ENCODE measurements around the gene TAS2R5.
"Not testable (repeated sequence)": the region's sequence is repeated elsewhere in the genome, so short reads cannot be mapped to it uniquely, and the experiment has no call there.

Gene TAS2R5

GRCh38 chr7:141789917-141790316 lies at the start of gene TAS2R5:
TAS2R5 (plus strand) TSS chr7:141790217; CDS start chr7:141790362, 145 bp downstream.
- DNase-seq (ENCODE audit: low read depth): no peak

- DNase-seq (ENCODE audit: low read depth): no peak
Observed at GRCh38 chr7:141742229-141742628, 47.8 kb upstream of the TAS2R5 start.

GRCh38 chr7:141744131-141744530 lies 45.9 kb upstream of the TAS2R5 start:
- no peak for DNase-seq (ENCODE audit: low read depth)

GRCh38 chr7:141748396-141748795 lies 41.6 kb upstream of the TAS2R5 start:
- DNase-seq (ENCODE audit: low read depth): no peak

- DNase-seq (ENCODE audit: low read depth): not testable (repeated sequence)
Observed at GRCh38 chr7:141751904-141752303, 38.1 kb upstream of the TAS2R5 start.

GRCh38 chr7:141752634-141753033 lies 37.4 kb upstream of the TAS2R5 start:
- no peak for DNase-seq (ENCODE audit: low read depth)

- DNase-seq (ENCODE audit: low read depth): no peak
Observed at GRCh38 chr7:141754939-141755338, 35.1 kb upstream of the TAS2R5 start.

- no peak for DNase-seq (ENCODE audit: low read depth)
Observed at GRCh38 chr7:141763797-141764196, 26.2 kb upstream of the TAS2R5 start, which contains the start of gene TAS2R3. TAS2R3 (plus strand) TSS chr7:141764097; CDS start chr7:141764159, 62 bp downstream.

GRCh38 chr7:141770083-141770583 lies 19.9 kb upstream of the TAS2R5 start:
- DNase-seq (ENCODE audit: low read depth): not testable (repeated sequence)

- DNase-seq (ENCODE audit: low read depth): no peak
Observed at GRCh38 chr7:141776374-141776773, 13.6 kb upstream of the TAS2R5 start, which contains the start of gene TAS2R4. TAS2R4 (plus strand) TSS chr7:141776674; CDS start chr7:141778489, 1,815 bp downstream.

- peak; percentile 4 for DNase-seq (ENCODE audit: low read depth)
Observed at GRCh38 chr7:141785706-141786552, 4.1 kb upstream of the TAS2R5 start.

GRCh38 chr7:141788296-141788695 lies 1.7 kb upstream of the TAS2R5 start:
- DNase-seq (ENCODE audit: low read depth): no peak

GRCh38 chr7:141792526-141792925 lies 2.5 kb downstream of the TAS2R5 start:
- DNase-seq (ENCODE audit: low read depth): no peak

- no peak for DNase-seq (ENCODE audit: low read depth)
Observed at GRCh38 chr7:141820067-141820466, 30.1 kb downstream of the TAS2R5 start.

GRCh38 chr7:141822432-141822831 lies 32.4 kb downstream of the TAS2R5 start:
- DNase-seq (ENCODE audit: low read depth): not testable (repeated sequence)

GRCh38 chr7:141837683-141838082 lies 47.7 kb downstream of the TAS2R5 start:
- no peak for DNase-seq (ENCODE audit: low read depth)

GRCh38 chr7:141838581-141838980 lies 48.6 kb downstream of the TAS2R5 start:
- no peak for DNase-seq (ENCODE audit: low read depth)

- DNase-seq (ENCODE audit: low read depth): no peak
Observed at GRCh38 chr7:141839256-141839655, 49.2 kb downstream of the TAS2R5 start.

- DNase-seq (ENCODE audit: low read depth): no peak
Observed at GRCh38 chr7:141840708-141841107, 50.7 kb downstream of the TAS2R5 start.
